ENCODE measurements around the gene STX1B. TPM values are rescaled to one million over a fixed set of nuclear protein-coding genes. Genes with fewer than 3 reads are reported as not detected.

STX1B gene
- polyA plus RNA-seq, 1 donor (not counting 4 experiments of a cell fraction or from before 2014, with no cell fraction given) = 0.34 TPM

- Histone ChIP-seq H3K4me2 (ENCODE audit: control insufficient read depth, extremely low read depth, insufficient read depth, low read depth, low read length) (no peak overlapping the region), H3K27ac (ENCODE audit: control insufficient read depth, insufficient read depth, low read length) (no peak overlapping the region), H3K9me1 (ENCODE audit: control insufficient read depth, extremely low read depth, insufficient read depth, low read length) (no peaks in the 10 kb centered on the region), H3K4me1 (ENCODE audit: control insufficient read depth, extremely low read depth, insufficient read depth, low read length) (no peaks in the 10 kb centered on the region), H3K36me3 (ENCODE audit: control insufficient read depth in 2 of 2, extremely low read depth in 1 of 2, insufficient read depth in 2 of 2, low read length in 2 of 2) (peaks cover 32% of the 10 kb centered on the region in 2 experiments), H3K9ac (ENCODE audit: control insufficient read depth, extremely low read depth, insufficient read depth, low read length) (no peak overlapping the region), H2AFZ (ENCODE audit: control insufficient read depth, low read length) (no peak overlapping the region), H3K9me3 (ENCODE audit: control insufficient read depth, low read depth, low read length) (no peaks in the 10 kb centered on the region), H3K4me3 (ENCODE audit: control insufficient read depth in 2 of 3, extremely low read depth in 1 of 3, insufficient read depth in 2 of 3, low read depth in 1 of 3, low read length in 3 of 3) (no peak overlapping the region), H4K20me1 (ENCODE audit: control insufficient read depth, extremely low read depth, insufficient read depth, low read length) (peaks cover 2% of the 10 kb centered on the region), H3K27me3 (ENCODE audit: control insufficient read depth, extremely low read depth, insufficient read depth, low read length) (no peaks in the 10 kb centered on the region), H3K79me2 (ENCODE audit: control insufficient read depth, insufficient read depth, low read length) (peaks cover 3% of the 10 kb centered on the region)
- no peak for TF ChIP-seq CTCF (optimal IDR thresholded peaks at IDR 0.05 in 1 of 3, IDR thresholded peaks at IDR 0.05 in 1 of 3, conservative IDR thresholded peaks at IDR 0.05 in 1 of 3; ENCODE audit: extremely low read depth in 1 of 3, insufficient read depth in 2 of 3, low read length in 3 of 3)
- no peak for TF ChIP-seq EZH2 (IDR thresholded peaks at IDR 0.05; ENCODE audit: low read length)
- dilution Hi-C loops (cut with MboI; ENCODE audit: extremely low pct_ligation_motif_present, low sequenced_read_pairs) = no loop called here
- FAIRE-seq (no peak), DNase-seq (ENCODE audit: low read depth, low spot score) (no peak)
Measured at GRCh38 chr16:30976486-30976885, 34.0 kb downstream of the STX1B start.

- H3K79me2 ChIP-seq (ENCODE audit: control insufficient read depth, insufficient read depth, low read length) = peaks cover 3% of the 10 kb centered on the region
- H3K27me3 ChIP-seq (ENCODE audit: control insufficient read depth, extremely low read depth, insufficient read depth, low read length) = no peaks in the 10 kb centered on the region
- TF ChIP-seq EZH2 (IDR thresholded peaks at IDR 0.05; ENCODE audit: low read length) = no peak
- no peak for TF ChIP-seq CTCF (optimal IDR thresholded peaks at IDR 0.05 in 1 of 3, IDR thresholded peaks at IDR 0.05 in 1 of 3, conservative IDR thresholded peaks at IDR 0.05 in 1 of 3; ENCODE audit: extremely low read depth in 1 of 3, insufficient read depth in 2 of 3, low read length in 3 of 3)
- no peak overlapping the region for H3K4me2 ChIP-seq (ENCODE audit: control insufficient read depth, extremely low read depth, insufficient read depth, low read depth, low read length)
- no peak overlapping the region for H2AFZ ChIP-seq (ENCODE audit: control insufficient read depth, low read length)
- no peak overlapping the region for H3K4me3 ChIP-seq (ENCODE audit: control insufficient read depth in 2 of 3, extremely low read depth in 1 of 3, insufficient read depth in 2 of 3, low read depth in 1 of 3, low read length in 3 of 3)
- dilution Hi-C loops (cut with MboI; ENCODE audit: extremely low pct_ligation_motif_present, low sequenced_read_pairs) = no loop called here
- H3K4me1 ChIP-seq (ENCODE audit: control insufficient read depth, extremely low read depth, insufficient read depth, low read length) = no peaks in the 10 kb centered on the region
- H4K20me1 ChIP-seq (ENCODE audit: control insufficient read depth, extremely low read depth, insufficient read depth, low read length) = peaks cover 2% of the 10 kb centered on the region
- no peaks in the 10 kb centered on the region for H3K9me3 ChIP-seq (ENCODE audit: control insufficient read depth, low read depth, low read length)
- no peak overlapping the region for H3K27ac ChIP-seq (ENCODE audit: control insufficient read depth, insufficient read depth, low read length)
- H3K9ac ChIP-seq (ENCODE audit: control insufficient read depth, extremely low read depth, insufficient read depth, low read length) = no peak overlapping the region
- DNase-seq (ENCODE audit: low read depth, low spot score) (no peak), FAIRE-seq (no peak)
- H3K36me3 ChIP-seq (ENCODE audit: control insufficient read depth in 2 of 2, extremely low read depth in 1 of 2, insufficient read depth in 2 of 2, low read length in 2 of 2) = peaks cover 38 to 42% of the 10 kb centered on the region in 2 experiments
- no peaks in the 10 kb centered on the region for H3K9me1 ChIP-seq (ENCODE audit: control insufficient read depth, extremely low read depth, insufficient read depth, low read length)
Measured at GRCh38 chr16:30974348-30974747, 36.1 kb downstream of the STX1B start.
